ENCODE results near the gene ZEB2. TPM values are rescaled to one million over a fixed set of nuclear protein-coding genes. Genes with fewer than 3 reads are reported as not detected.

ZEB2 gene
- total RNA-seq, 1 donor from 2014 or later = 106 TPM

DNA sequence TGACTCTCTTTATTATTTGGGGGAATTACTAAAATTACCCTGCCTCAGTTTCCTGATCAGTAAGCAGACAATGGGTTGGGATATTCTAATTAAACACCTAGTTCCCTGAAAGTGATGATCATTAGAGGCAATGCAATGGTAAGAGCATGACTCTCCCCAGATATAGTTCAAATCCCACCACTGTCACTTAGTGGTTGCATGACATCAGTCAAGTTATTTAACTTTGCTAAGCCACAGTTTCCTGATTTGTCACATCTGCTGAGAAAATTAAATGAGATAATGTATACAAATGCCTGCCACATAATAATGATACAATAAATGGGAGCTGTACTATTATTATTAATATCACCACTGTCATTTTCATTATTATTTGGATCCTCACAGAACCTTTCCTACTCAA is 29.9 kb downstream of the ZEB2 start:
- Histone ChIP-seq H3K9ac (no peak overlapping the region), H4K20me1 (ENCODE audit: low read depth) (peaks cover 81% of the 10 kb centered on the region), H3K4me2 (no peak overlapping the region), H3K4me1 (peaks cover 10% of the 10 kb centered on the region), H3K9me3 (ENCODE audit: low read depth) (no peaks in the 10 kb centered on the region), H3F3A (ENCODE audit: low read depth) (no peaks in the 10 kb centered on the region), H3K4me3 (no peak overlapping the region), H3K36me3 (peaks cover 3% of the 10 kb centered on the region), H2AFZ (replicated peaks) (no peak overlapping the region), H3K27ac (no peak overlapping the region), H3K27me3 (no peaks in the 10 kb centered on the region), H3K79me2 (ENCODE audit: low read depth) (peaks cover 98% of the 10 kb centered on the region)
- DNase-seq (ENCODE audit: low spot score) = no peak
- Mint-ChIP-seq H3K36me3 (peaks cover 38% of the 10 kb centered on the region), H3K4me1 (peaks cover 35% of the 10 kb centered on the region), H3K9me3 (no peaks in the 10 kb centered on the region), H3K27ac (no peak overlapping the region), H3K4me3 (no peak overlapping the region), H3K27me3 (ENCODE audit: insufficient read depth, low read depth) (no peaks in the 10 kb centered on the region)
- no peak for TF ChIP-seq CTCF (IDR thresholded peaks at IDR 0.05)
- TF ChIP-seq EZH2 (IDR thresholded peaks at IDR 0.05) = no peak
- no peak for TF ChIP-seq EZH2phosphoT487 (IDR thresholded peaks at IDR 0.05)

GRCh38 chr2:144489315-144489916 is 30.5 kb downstream of the ZEB2 start:
- peaks cover 10% of the 10 kb centered on the region for H3K4me1 ChIP-seq
- H3K27me3 Mint-ChIP-seq (ENCODE audit: insufficient read depth, low read depth) = no peaks in the 10 kb centered on the region
- H3K4me3 Mint-ChIP-seq = no peak overlapping the region
- H4K20me1 ChIP-seq (ENCODE audit: low read depth) = peaks cover 81% of the 10 kb centered on the region
- H3K36me3 ChIP-seq = peaks cover 3% of the 10 kb centered on the region
- no peak overlapping the region for H3K9ac ChIP-seq
- H3K27ac ChIP-seq = peak overlapping the region; percentile 57
- TF ChIP-seq CTCF (IDR thresholded peaks at IDR 0.05) (no peak), EZH2phosphoT487 (IDR thresholded peaks at IDR 0.05) (no peak), EZH2 (IDR thresholded peaks at IDR 0.05) (no peak)
- no peaks in the 10 kb centered on the region for H3F3A ChIP-seq (ENCODE audit: low read depth)
- H3K36me3 Mint-ChIP-seq = peaks cover 41% of the 10 kb centered on the region
- H3K27ac Mint-ChIP-seq = no peak overlapping the region
- H3K4me1 Mint-ChIP-seq = peaks cover 31% of the 10 kb centered on the region
- H3K4me2 ChIP-seq = no peak overlapping the region
- H3K9me3 ChIP-seq (ENCODE audit: low read depth) = no peaks in the 10 kb centered on the region
- no peak overlapping the region for H2AFZ ChIP-seq (replicated peaks)
- DNase-seq (ENCODE audit: low spot score) = no peak
- peaks cover 98% of the 10 kb centered on the region for H3K79me2 ChIP-seq (ENCODE audit: low read depth)
- H3K4me3 ChIP-seq = no peak overlapping the region
- H3K27me3 ChIP-seq = no peaks in the 10 kb centered on the region
- no peaks in the 10 kb centered on the region for H3K9me3 Mint-ChIP-seq

- H3K27ac Mint-ChIP-seq = peak overlapping the region; percentile 42
- no peak for TF ChIP-seq EZH2 (IDR thresholded peaks at IDR 0.05)
- TF ChIP-seq CTCF (IDR thresholded peaks at IDR 0.05) = no peak
- TF ChIP-seq EZH2phosphoT487 (IDR thresholded peaks at IDR 0.05) = no peak
- H3K4me1 ChIP-seq = peaks cover 21% of the 10 kb centered on the region
Measured at GRCh38 chr2:144484201-144484948, 35.5 kb downstream of the ZEB2 start.

More at GRCh38 chr2:144484201-144484948, 35.5 kb downstream of the ZEB2 start:
- H3F3A ChIP-seq (ENCODE audit: low read depth) = peaks cover 10% of the 10 kb centered on the region
- H3K36me3 Mint-ChIP-seq = peaks cover 36% of the 10 kb centered on the region
- H3K9ac ChIP-seq = no peak overlapping the region
- H3K4me3 Mint-ChIP-seq = no peak overlapping the region
- H3K27ac ChIP-seq = no peak overlapping the region
- H3K9me3 ChIP-seq (ENCODE audit: low read depth) = no peaks in the 10 kb centered on the region
- H3K79me2 ChIP-seq (ENCODE audit: low read depth) = peaks cover 100% of the 10 kb centered on the region
- peaks cover 78% of the 10 kb centered on the region for H4K20me1 ChIP-seq (ENCODE audit: low read depth)
- no peaks in the 10 kb centered on the region for H3K27me3 ChIP-seq
- no peaks in the 10 kb centered on the region for H3K27me3 Mint-ChIP-seq (ENCODE audit: insufficient read depth, low read depth)
- no peak for DNase-seq (ENCODE audit: low spot score)
- H3K4me1 Mint-ChIP-seq = peaks cover 42% of the 10 kb centered on the region
- peaks cover 5% of the 10 kb centered on the region for H3K36me3 ChIP-seq
- no peak overlapping the region for H3K4me2 ChIP-seq
- no peak overlapping the region for H3K4me3 ChIP-seq
- no peak overlapping the region for H2AFZ ChIP-seq (replicated peaks)
- no peaks in the 10 kb centered on the region for H3K9me3 Mint-ChIP-seq
